Kidney epithelial cell (primary cell): ENCODE results near the gene CRTAC1. TPM values are rescaled to one million over a fixed set of nuclear protein-coding genes. Genes with fewer than 3 reads are reported as not detected.

Source experiments
- DNase-seq: peaks from one replicate; pipeline ENCODE4 v3.0.0-alpha.2; 2010; ENCODE audit warnings: low read depth
- H3K27me3 ChIP-seq: 2 replicates; pipeline ENCODE4 v1.6.0; 2011; ENCODE audit warnings: low read length; ENCODE audit not compliant: control insufficient read depth, insufficient read depth
- H3K36me3 ChIP-seq: 2 replicates; pipeline ENCODE4 v1.5.1; 2011; ENCODE audit warnings: low read length; ENCODE audit not compliant: control insufficient read depth, insufficient read depth
- H3K4me3 ChIP-seq: 2 replicates; pipeline ENCODE4 v1.5.1; 2011; ENCODE audit warnings: low read depth, mild to moderate bottlenecking, control low read depth, low read length
- CTCF ChIP-seq: IDR thresholded peaks from 2 replicates; pipeline ENCODE4 v1.5.1; 2011; ENCODE audit warnings: mild to moderate bottlenecking, moderate library complexity, low read length, control low read depth, inconsistent platforms; ENCODE audit not compliant: insufficient read depth, poor library complexity, severe bottlenecking
- total RNA-seq: library from RNA; depleted of rRNA; stranded (reverse); fragments of >200 nt; gene quantifications from 2 replicates; pipeline ENCODE4 v1.2.3, GENCODE V29; 2015

CRTAC1 gene
- total RNA-seq, 1 donor from 2014 or later, result 3.2 TPM

- H3K27me3 ChIP-seq, result no peaks in the 10 kb centered on the region
- no peaks in the 10 kb centered on the region for H3K36me3 ChIP-seq
- DNase-seq, result no peak
- H3K4me3 ChIP-seq, result no peak overlapping the region
- no peak for TF ChIP-seq CTCF
These were observed 163.1 kb downstream of the CRTAC1 start for GRCh38 chr10:97867220-97867800.

GRCh38 chr10:97866524-97867219, 163.7 kb downstream of the CRTAC1 start:
- Histone ChIP-seq H3K36me3 (no peaks in the 10 kb centered on the region), H3K27me3 (no peaks in the 10 kb centered on the region), H3K4me3 (no peak overlapping the region)
- no peak for DNase-seq
- TF ChIP-seq CTCF, result no peak

GRCh38 chr10:97865488-97865887, 164.9 kb downstream of the CRTAC1 start:
- Histone ChIP-seq H3K27me3 (no peaks in the 10 kb centered on the region), H3K36me3 (no peaks in the 10 kb centered on the region), H3K4me3 (no peak overlapping the region)
- no peak for DNase-seq
- TF ChIP-seq CTCF, result no peak

- no peaks in the 10 kb centered on the region for H3K36me3 ChIP-seq
- no peak for TF ChIP-seq CTCF
- DNase-seq, result no peak
- H3K4me3 ChIP-seq, result no peak overlapping the region
- H3K27me3 ChIP-seq, result no peaks in the 10 kb centered on the region
These were observed 166.6 kb downstream of the CRTAC1 start for GRCh38 chr10:97863808-97864207.

- no peak for TF ChIP-seq CTCF
- DNase-seq, result no peak
- no peak overlapping the region for H3K4me3 ChIP-seq
These were observed 168.5 kb downstream of the CRTAC1 start for GRCh38 chr10:97861924-97862323.

More at GRCh38 chr10:97861924-97862323, 168.5 kb downstream of the CRTAC1 start:
- no peaks in the 10 kb centered on the region for H3K27me3 ChIP-seq
- no peaks in the 10 kb centered on the region for H3K36me3 ChIP-seq
